Measurements from ENCODE around the gene MAP3K19. TPM values are rescaled to one million over a fixed set of nuclear protein-coding genes. Genes with fewer than 3 reads are reported as not detected.
"Not testable (repeated sequence)": the region's sequence is repeated elsewhere in the genome, so short reads cannot be mapped to it uniquely, and the experiment has no call there.

MAP3K19 gene
- total RNA-seq, 1 donor from 2014 or later: not detected

DNA sequence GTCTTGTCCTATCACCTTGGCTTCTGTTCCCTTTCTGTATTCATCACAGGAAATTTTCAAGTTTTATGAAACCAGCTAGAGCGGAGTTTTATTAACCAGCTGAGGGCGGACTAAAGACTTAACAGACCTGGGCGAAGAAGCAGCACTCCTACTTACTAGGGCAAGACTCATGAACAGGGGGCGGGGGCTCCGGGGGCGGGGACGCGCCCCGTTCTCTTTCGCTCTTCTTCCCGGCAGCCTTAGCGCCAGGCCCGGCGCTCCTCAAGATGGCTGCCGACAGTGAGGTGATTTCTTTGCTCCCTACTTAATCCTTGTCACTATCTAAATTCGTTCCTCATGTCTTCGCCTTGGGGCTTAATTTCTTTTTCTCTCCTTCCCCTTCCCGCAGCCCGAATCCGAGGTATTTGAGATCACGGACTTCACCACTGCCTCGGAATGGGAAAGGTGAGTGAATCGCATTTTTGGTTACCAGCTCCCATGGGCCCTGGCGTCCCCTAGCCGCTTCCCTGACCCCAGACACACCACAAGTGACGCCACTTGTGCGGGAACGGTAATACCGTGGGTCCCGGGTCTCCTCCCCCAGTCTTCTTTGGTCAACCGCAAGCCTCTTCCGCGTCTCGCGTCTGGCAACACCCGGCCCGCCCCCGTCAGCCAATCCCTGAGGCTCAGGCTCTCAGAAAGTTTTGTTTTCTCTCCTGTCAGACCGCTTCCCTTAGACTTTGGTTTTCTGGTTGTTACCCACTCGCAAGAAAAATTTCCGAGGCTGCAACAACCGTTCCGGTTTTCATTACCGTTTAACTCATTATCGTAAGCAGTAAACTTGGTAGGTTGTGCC, 5.0 kb upstream of the MAP3K19 start, which contains the start of gene RAB3GAP1:
Gene RAB3GAP1 (plus strand): TSS at position 251 of the 835 bp plus-strand sequence. CDS start 16 bp downstream, at position 267.
- peak; percentile 93 for ATAC-seq

DNA sequence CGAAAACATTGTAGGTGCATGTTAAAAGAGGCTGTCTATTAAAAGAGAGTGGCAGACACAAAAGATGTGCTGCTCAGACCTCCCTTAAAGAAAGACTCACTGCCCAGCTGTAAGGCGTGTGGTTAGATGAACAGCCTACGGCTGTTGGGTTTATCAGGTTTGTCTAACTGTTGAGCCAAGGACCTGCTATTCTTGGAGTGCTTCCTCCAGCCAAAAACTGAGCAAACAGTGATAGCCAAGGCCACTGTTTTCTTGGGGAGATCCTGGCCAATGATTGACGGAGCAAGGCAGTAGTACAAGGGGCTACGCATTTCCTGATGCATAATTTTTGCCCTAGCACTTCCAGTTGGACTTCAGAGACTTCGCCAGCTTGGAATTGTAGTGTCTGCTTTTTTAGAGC, 3.4 kb upstream of the MAP3K19 start:
- no peak for ATAC-seq

GRCh38 chr2:135050132-135050531, 2.9 kb upstream of the MAP3K19 start:
- no peak for ATAC-seq

DNA sequence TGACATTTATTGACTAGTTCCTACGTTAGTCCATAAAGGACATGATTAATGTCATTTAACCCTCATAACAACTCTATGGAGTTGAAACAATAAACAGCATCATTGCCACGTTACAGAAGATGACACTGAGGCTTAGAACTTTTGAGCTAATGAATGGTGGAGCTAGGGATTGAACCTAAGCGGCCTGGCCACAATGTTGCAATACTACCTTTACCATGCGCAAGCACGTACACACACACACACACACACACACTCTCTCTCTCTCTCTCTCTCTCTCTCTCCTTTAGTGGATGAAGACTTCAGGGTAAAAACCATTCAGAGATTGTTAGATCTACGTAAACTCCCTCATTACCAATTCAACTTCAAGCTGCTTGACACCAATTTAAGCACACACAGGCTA, 875 bp upstream of the MAP3K19 start:
- no peak for ATAC-seq

GRCh38 chr2:135043345-135043744, 3.9 kb downstream of the MAP3K19 start:
- ATAC-seq: no peak

DNA sequence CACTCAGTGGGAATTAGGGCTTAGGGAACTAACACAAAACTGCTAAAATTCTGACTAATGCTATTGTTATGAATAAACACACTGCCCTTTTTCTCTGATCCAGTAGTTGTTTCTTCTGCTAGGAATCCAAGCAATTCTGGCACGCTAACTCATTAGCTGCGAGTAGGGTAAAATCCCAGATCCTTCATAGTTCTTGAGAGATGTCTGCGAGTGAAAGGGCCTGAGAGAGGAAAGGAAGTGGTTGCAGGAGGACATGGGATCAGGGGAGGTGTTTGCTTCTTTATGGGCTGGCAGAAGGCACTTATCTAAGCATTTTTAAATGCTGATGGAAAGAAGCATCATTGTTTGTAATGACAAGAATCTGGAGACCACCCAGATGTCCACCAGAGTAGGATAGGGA, 9.4 kb downstream of the MAP3K19 start:
- ATAC-seq: no peak

- not testable (repeated sequence) for ATAC-seq
Measured at GRCh38 chr2:135033216-135033615, 14.0 kb downstream of the MAP3K19 start.

- ATAC-seq: no peak
Measured at GRCh38 chr2:135030826-135031225, 16.4 kb downstream of the MAP3K19 start.

- ATAC-seq: no peak
Measured at GRCh38 chr2:135029481-135030134, 17.6 kb downstream of the MAP3K19 start.

- ATAC-seq: no peak
Measured at GRCh38 chr2:135023886-135024485, 23.3 kb downstream of the MAP3K19 start.

DNA sequence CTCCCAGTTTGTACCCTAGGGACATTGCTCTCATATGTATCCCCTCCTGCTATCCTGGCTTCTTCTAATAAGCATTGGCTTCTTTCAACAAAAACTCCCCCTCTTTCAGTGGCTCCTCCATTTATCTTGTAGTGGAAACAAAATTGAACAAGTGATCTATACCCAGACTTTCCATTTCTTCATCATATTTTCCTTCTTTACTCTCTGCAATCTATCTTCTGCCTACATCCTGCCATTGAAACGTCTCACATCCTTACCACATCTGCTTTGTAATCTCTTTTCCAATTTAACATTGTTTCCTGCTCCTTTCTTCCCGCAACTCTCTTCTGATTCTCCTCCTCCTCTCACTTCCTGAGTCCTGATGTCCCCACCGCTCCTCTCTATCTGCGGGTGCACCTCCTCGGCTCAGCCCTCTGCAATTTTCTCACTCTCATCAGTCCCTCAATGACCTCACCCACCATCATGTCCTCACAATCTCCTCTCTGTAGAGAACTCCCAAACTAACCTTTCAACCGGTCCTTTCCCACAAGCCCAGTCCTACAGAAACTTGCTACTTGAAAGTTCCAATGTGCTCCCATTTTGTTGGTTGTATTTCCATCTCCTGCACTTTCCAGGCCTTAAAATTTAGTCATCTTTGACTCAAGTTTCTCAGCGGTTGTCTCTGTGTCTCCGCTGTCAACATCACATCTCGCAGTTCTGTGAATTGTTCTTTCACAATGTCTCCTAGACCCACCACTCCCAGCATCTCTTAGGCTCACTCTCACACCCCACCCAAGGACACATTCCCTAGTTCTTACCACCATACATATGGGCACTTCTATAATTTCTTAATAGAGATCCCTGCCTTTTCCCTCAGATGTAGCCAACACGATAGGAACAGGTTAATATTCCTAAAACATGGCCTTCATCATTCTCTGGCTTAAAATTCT, 24.0 kb downstream of the MAP3K19 start:
- ATAC-seq: no peak

DNA sequence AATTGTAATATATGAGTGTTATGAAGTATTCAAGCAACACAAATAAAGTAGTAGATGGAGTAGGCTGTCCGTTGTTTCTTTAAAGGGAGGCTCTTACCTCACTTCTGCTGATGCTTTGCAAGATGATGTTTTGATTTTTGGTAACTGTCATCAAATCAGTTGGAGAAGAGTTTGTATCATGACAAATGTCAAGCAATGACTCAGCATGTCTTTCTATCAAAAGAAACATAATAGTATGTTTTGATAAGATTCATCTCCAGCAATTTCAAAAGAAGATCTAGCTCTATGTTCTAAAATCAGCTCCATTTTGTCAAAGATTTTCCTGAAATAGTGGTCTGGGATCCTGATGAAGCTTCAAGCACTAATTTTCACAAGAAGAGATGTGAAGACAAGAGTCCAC, 25.6 kb downstream of the MAP3K19 start:
- no peak for ATAC-seq

- ATAC-seq: no peak
Measured at GRCh38 chr2:135011633-135012032, 35.6 kb downstream of the MAP3K19 start.

DNA sequence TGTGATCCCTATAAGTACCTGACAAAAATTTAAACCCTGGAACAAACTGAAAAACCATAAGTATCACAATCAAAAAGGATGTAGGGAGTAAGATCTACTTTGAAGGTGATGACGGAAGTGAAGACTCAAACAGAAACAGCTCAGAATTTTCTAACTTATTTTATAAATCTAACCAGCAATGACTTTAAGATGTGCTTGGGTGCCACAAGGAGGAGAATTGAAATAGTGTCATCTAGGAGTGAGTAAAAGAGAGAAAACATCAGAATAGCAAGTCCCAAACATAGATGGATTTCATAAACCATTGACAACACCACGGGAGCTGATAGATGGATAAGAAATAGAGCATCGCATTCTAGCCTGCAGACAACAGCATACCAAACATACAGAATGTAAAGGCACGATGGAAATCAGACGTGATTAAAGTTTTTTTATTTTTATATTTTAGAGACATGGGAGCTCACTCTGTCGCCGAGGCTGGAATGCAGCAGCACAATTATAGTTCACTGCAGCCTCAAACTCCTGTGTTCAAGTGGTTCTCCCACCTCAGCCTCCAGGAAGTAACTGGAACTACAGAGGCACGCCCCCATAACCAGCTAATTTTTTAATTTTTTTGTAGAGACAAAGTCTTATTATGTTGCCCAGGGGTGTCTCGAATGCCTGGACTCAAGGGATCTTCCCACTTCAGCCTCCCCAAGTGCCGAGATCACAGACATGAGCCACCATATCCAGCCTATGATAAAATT, 36.9 kb downstream of the MAP3K19 start:
- ATAC-seq: no peak

DNA sequence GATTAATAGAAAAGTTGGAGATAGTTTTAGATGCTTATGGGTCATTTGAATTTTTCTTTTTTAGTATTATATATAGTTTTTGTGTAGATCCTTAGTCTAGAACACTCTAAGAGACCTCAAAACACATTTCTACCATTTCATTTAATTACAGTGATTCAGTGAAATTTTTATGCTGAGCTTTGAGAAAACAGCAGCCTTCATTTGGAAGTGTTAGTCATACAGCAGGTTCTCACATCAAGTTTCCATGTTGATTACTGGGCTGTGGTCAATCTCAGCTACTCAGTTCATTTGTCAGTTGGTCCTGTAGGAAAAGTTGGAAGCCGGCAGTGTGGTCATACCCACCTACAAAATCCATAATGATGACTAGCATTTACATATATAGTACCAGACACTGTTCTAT, 37.9 kb downstream of the MAP3K19 start:
- no peak for ATAC-seq

- ATAC-seq: no peak
Measured at GRCh38 chr2:135005753-135006152, 41.5 kb downstream of the MAP3K19 start.

GRCh38 chr2:135004005-135004746, 43.1 kb downstream of the MAP3K19 start:
- ATAC-seq: peak; percentile 96

- no peak for ATAC-seq
Measured at GRCh38 chr2:135002836-135003235, 44.4 kb downstream of the MAP3K19 start.

- no peak for ATAC-seq
Measured at GRCh38 chr2:134999521-134999920, 47.7 kb downstream of the MAP3K19 start.

DNA sequence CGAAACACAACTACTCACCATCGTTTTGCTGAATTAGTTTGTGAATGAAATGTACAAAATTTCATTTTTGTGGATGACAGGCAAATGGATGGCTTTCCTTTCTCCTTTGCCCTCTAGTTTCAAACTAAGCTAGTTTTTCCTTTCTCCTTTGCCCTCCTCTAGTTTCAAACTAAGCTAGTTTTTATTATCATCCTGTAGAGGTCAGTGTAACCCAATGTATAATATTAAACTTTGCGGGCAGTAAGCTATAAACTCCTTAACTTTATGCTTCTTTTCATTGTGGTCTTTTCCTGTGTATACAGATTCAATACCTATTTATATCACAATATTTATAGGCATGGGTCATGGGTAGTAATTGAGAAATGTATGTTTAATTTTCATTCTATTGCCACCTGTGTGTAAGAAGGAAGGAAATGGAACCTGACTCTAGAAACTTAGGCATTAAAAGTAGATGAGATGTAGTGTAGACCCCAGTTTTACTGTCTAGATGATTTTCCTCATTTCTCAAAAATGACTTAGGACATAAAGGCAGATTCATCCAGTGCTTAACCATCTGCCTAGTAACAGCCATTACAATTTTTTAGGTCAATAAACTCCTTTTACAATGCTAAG, 58.1 kb downstream of the MAP3K19 start:
- no peak for ATAC-seq

Measured in esophagus mucosa (tissue), 1 donor.